Activated CD4-positive, alpha-beta T cell treated with anti-CD3 and anti-CD28 coated beads, Interleukin-2, amount 10 ng/mL, durations not matched to agents 7 days and 5 days (primary cell): Measurements from ENCODE around the gene TERB1. TPM values are rescaled to one million over a fixed set of nuclear protein-coding genes. Genes with fewer than 3 reads are reported as not detected.

Experiments
- CTCF ChIA-PET: fragments of 350-600 bp; sonication (Branson Sonifier 250); formaldehyde crosslinking; loops from one replicate; lab custom pipeline; 2021; ENCODE audit warnings: antibody characterized with exemption; lab: Charles Lee
- POLR2A ChIA-PET: fragments of 350-600 bp; sonication (Branson Sonifier 250); formaldehyde crosslinking; loops from one replicate; lab custom pipeline; 2021; ENCODE audit warnings: antibody characterized with exemption; lab: Charles Lee
- DNase-seq: peaks from one replicate; pipeline ENCODE4 v3.0.0-alpha.2; 2020
- H3K27ac Mint-ChIP-seq: one replicate; pipeline ENCODE4 v1.8.0; 2021; ENCODE audit warnings: mild to moderate bottlenecking, moderate library complexity, mixed read lengths
- H3K27me3 Mint-ChIP-seq: one replicate; pipeline ENCODE4 v1.8.0; 2021; ENCODE audit warnings: mixed read lengths
- H3K36me3 Mint-ChIP-seq: one replicate; pipeline ENCODE4 v1.8.0; 2021; ENCODE audit warnings: low read depth, mixed read lengths
- H3K4me1 Mint-ChIP-seq: one replicate; pipeline ENCODE4 v1.8.0; 2021; ENCODE audit warnings: mixed read lengths
- H3K4me3 Mint-ChIP-seq: one replicate; pipeline ENCODE4 v1.8.0; 2021; ENCODE audit warnings: mild to moderate bottlenecking, moderate library complexity, mixed read lengths
- H3K9me3 Mint-ChIP-seq: one replicate; pipeline ENCODE4 v1.8.0; 2021; ENCODE audit warnings: mixed read lengths
- total RNA-seq, 2 experiments: library from RNA; stranded (reverse); gene quantifications; one replicate each; pipeline ENCODE4 v1.2.3, GENCODE V29; 2021

TERB1 gene
- total RNA-seq, 2 experiments from 2014 or later, result 0.15 to 0.27 TPM

GRCh38 chr16:66844009-66844341, 42.6 kb upstream of the TERB1 start:
- peaks cover 2% of the 10 kb centered on the region for H3K36me3 Mint-ChIP-seq
- no peaks in the 10 kb centered on the region for H3K9me3 Mint-ChIP-seq
- ChIA-PET CTCF (interaction anchor here (1.2 to 5.1 kb wide), 3 partner anchors 10 to 24 kb away, joined by 4 to 36 read pairs (median 10); partner anchors contain the start of gene NAE1), POLR2A (interaction anchor here (0.6 kb wide), 1 partner anchor 53 kb away, joined by 3 read pairs; no protein-coding TSS in a partner anchor)
- peaks cover 56% of the 10 kb centered on the region for H3K27me3 Mint-ChIP-seq
- H3K4me3 Mint-ChIP-seq, result peak overlapping the region; percentile 41
- peaks cover 29% of the 10 kb centered on the region for H3K4me1 Mint-ChIP-seq
- no peak overlapping the region for H3K27ac Mint-ChIP-seq
- no peak for DNase-seq

GRCh38 chr16:66843191-66843590, 41.8 kb upstream of the TERB1 start:
- ChIA-PET POLR2A (interaction anchor here (0.6 kb wide), 1 partner anchor 54 kb away, joined by 3 read pairs; no protein-coding TSS in a partner anchor), CTCF (interaction anchor here (1.2 to 5.1 kb wide), 4 partner anchors 8 to 25 kb away, joined by 3 to 36 read pairs (median 7); partner anchors contain the start of gene NAE1)
- no peak overlapping the region for H3K4me3 Mint-ChIP-seq
- no peak for DNase-seq
- no peak overlapping the region for H3K27ac Mint-ChIP-seq
- H3K9me3 Mint-ChIP-seq, result no peaks in the 10 kb centered on the region
- peaks cover 2% of the 10 kb centered on the region for H3K36me3 Mint-ChIP-seq
- peaks cover 63% of the 10 kb centered on the region for H3K27me3 Mint-ChIP-seq
- H3K4me1 Mint-ChIP-seq, result peaks cover 26% of the 10 kb centered on the region

GRCh38 chr16:66842765-66843164, 41.4 kb upstream of the TERB1 start:
- ChIA-PET POLR2A (no interaction called here), CTCF (interaction anchor here (1.2 to 5.1 kb wide), 4 partner anchors 8 to 25 kb away, joined by 3 to 36 read pairs (median 7); partner anchors contain the start of gene NAE1)
- H3K9me3 Mint-ChIP-seq, result no peaks in the 10 kb centered on the region
- H3K36me3 Mint-ChIP-seq, result peaks cover 2% of the 10 kb centered on the region
- H3K27ac Mint-ChIP-seq, result no peak overlapping the region
- H3K4me1 Mint-ChIP-seq, result peaks cover 21% of the 10 kb centered on the region
- DNase-seq, result no peak
- H3K4me3 Mint-ChIP-seq, result no peak overlapping the region
- H3K27me3 Mint-ChIP-seq, result peaks cover 64% of the 10 kb centered on the region

GRCh38 chr16:66841366-66841765, 40.0 kb upstream of the TERB1 start:
- Mint-ChIP-seq H3K4me1 (peaks cover 14% of the 10 kb centered on the region), H3K27ac (no peak overlapping the region), H3K4me3 (no peak overlapping the region), H3K27me3 (peaks cover 60% of the 10 kb centered on the region), H3K9me3 (no peaks in the 10 kb centered on the region), H3K36me3 (peaks cover 2% of the 10 kb centered on the region)
- ChIA-PET CTCF (interaction anchor here (5.1 kb wide), 1 partner anchor 10 kb away, joined by 36 read pairs; the partner anchor contains the start of gene NAE1), POLR2A (no interaction called here)
- no peak for DNase-seq

- H3K27ac Mint-ChIP-seq, result no peak overlapping the region
- ChIA-PET CTCF (interaction anchor here (5.1 kb wide), 1 partner anchor 10 kb away, joined by 36 read pairs; the partner anchor contains the start of gene NAE1), POLR2A (no interaction called here)
- H3K9me3 Mint-ChIP-seq, result no peaks in the 10 kb centered on the region
- H3K27me3 Mint-ChIP-seq, result peaks cover 56% of the 10 kb centered on the region
- H3K4me3 Mint-ChIP-seq, result no peak overlapping the region
- peaks cover 2% of the 10 kb centered on the region for H3K36me3 Mint-ChIP-seq
- no peak for DNase-seq
- H3K4me1 Mint-ChIP-seq, result peaks cover 11% of the 10 kb centered on the region
Measured at GRCh38 chr16:66840883-66841282, 39.5 kb upstream of the TERB1 start.

- peaks cover 8% of the 10 kb centered on the region for H3K4me1 Mint-ChIP-seq
- no peak overlapping the region for H3K4me3 Mint-ChIP-seq
- no peak overlapping the region for H3K27ac Mint-ChIP-seq
- POLR2A ChIA-PET, result interaction anchor here (0.6 kb wide), 1 partner anchor 53 kb away, joined by 11 read pairs; no protein-coding TSS in a partner anchor
- CTCF ChIA-PET, result interaction anchor here (0.8 to 1.9 kb wide), 5 partner anchors 12 to 72 kb away, joined by 3 to 6 read pairs (median 5); no protein-coding TSS in a partner anchor
- no peaks in the 10 kb centered on the region for H3K9me3 Mint-ChIP-seq
- H3K36me3 Mint-ChIP-seq, result no peaks in the 10 kb centered on the region
- H3K27me3 Mint-ChIP-seq, result peaks cover 16% of the 10 kb centered on the region
- DNase-seq, result no peak
Measured at GRCh38 chr16:66834746-66835145, 33.4 kb upstream of the TERB1 start.

- peaks cover 6% of the 10 kb centered on the region for H3K36me3 Mint-ChIP-seq
- ChIA-PET POLR2A (no interaction called here), CTCF (interaction anchor here (2.9 kb wide), 1 partner anchor 40 kb away, joined by 20 read pairs; no protein-coding TSS in a partner anchor)
- H3K27me3 Mint-ChIP-seq, result peaks cover 2% of the 10 kb centered on the region
- H3K4me3 Mint-ChIP-seq, result no peak overlapping the region
- no peak overlapping the region for H3K27ac Mint-ChIP-seq
- peaks cover 24% of the 10 kb centered on the region for H3K4me1 Mint-ChIP-seq
- DNase-seq, result no peak
- no peaks in the 10 kb centered on the region for H3K9me3 Mint-ChIP-seq
Measured at GRCh38 chr16:66832661-66833305, 31.4 kb upstream of the TERB1 start.

GRCh38 chr16:66832190-66832589, 30.8 kb upstream of the TERB1 start:
- Mint-ChIP-seq H3K4me1 (peaks cover 28% of the 10 kb centered on the region), H3K9me3 (no peaks in the 10 kb centered on the region), H3K4me3 (no peak overlapping the region), H3K36me3 (peaks cover 9% of the 10 kb centered on the region), H3K27me3 (peaks cover 2% of the 10 kb centered on the region), H3K27ac (no peak overlapping the region)
- no peak for DNase-seq
- ChIA-PET POLR2A (no interaction called here), CTCF (interaction anchor here (1.3 to 3.6 kb wide), 9 partner anchors 11 to 96 kb away, joined by 3 to 36 read pairs (median 20); partner anchors contain the start of gene CA7)

- Mint-ChIP-seq H3K4me3 (peak within 1 kb of the TSS; percentile 69), H3K4me1 (peaks cover 35% of the 10 kb centered on the region), H3K36me3 (peaks cover 18% of the 10 kb centered on the region), H3K27ac (peak within 1 kb of the TSS; percentile 83), H3K9me3 (no peaks in the 10 kb centered on the region), H3K27me3 (no peaks in the 10 kb centered on the region)
- peak; percentile 87 for DNase-seq
- ChIA-PET CTCF (interaction anchor here (0.6 to 3.6 kb wide), 47 partner anchors 11 to 1003 kb away, joined by 3 to 36 read pairs (median 4); partner anchors contain the start of genes CA7, CDH16, DYNC1LI2 and PDP2), POLR2A (interaction anchor here (0.6 kb wide), 1 partner anchor 39 kb away, joined by 3 read pairs; no protein-coding TSS in a partner anchor)
Measured at GRCh38 chr16:66830422-66831404, 29.3 kb upstream of the TERB1 start, which contains the start of gene NAE1. Gene NAE1 (minus strand): TSS chr16:66830976. CDS start chr16:66830899, 77 bp downstream.

GRCh38 chr16:66824006-66824405, 22.6 kb upstream of the TERB1 start:
- H3K9me3 Mint-ChIP-seq, result no peaks in the 10 kb centered on the region
- no peak overlapping the region for H3K4me3 Mint-ChIP-seq
- peaks cover 20% of the 10 kb centered on the region for H3K4me1 Mint-ChIP-seq
- ChIA-PET CTCF (interaction anchor here (1.5 kb wide), 1 partner anchor 44 kb away, joined by 4 read pairs; no protein-coding TSS in a partner anchor), POLR2A (no interaction called here)
- H3K27ac Mint-ChIP-seq, result no peak overlapping the region
- no peaks in the 10 kb centered on the region for H3K27me3 Mint-ChIP-seq
- no peak for DNase-seq
- peaks cover 48% of the 10 kb centered on the region for H3K36me3 Mint-ChIP-seq

- ChIA-PET POLR2A (no interaction called here), CTCF (interaction anchor here (1.1 to 3.0 kb wide), 2 partner anchors 16 to 63 kb away, joined by 3 to 14 read pairs; partner anchors contain the start of gene NAE1)
- Mint-ChIP-seq H3K9me3 (no peaks in the 10 kb centered on the region), H3K4me3 (no peak overlapping the region), H3K36me3 (peaks cover 51% of the 10 kb centered on the region), H3K4me1 (no peaks in the 10 kb centered on the region), H3K27me3 (no peaks in the 10 kb centered on the region), H3K27ac (no peak overlapping the region)
- DNase-seq, result no peak
Measured at GRCh38 chr16:66814734-66815133, 13.3 kb upstream of the TERB1 start.

- H3K27ac Mint-ChIP-seq, result no peak overlapping the region
- POLR2A ChIA-PET, result no interaction called here
- H3K4me1 Mint-ChIP-seq, result no peaks in the 10 kb centered on the region
- no peaks in the 10 kb centered on the region for H3K9me3 Mint-ChIP-seq
- no peaks in the 10 kb centered on the region for H3K27me3 Mint-ChIP-seq
- DNase-seq, result no peak
- CTCF ChIA-PET, result interaction anchor here (0.6 kb wide), 2 partner anchors 20 to 70 kb away, joined by 3 read pairs; partner anchors contain the start of gene NAE1
- H3K4me3 Mint-ChIP-seq, result no peak overlapping the region
- H3K36me3 Mint-ChIP-seq, result peaks cover 44% of the 10 kb centered on the region
Measured at GRCh38 chr16:66811043-66811442, 9.7 kb upstream of the TERB1 start.
